GM23338 (cell line): Measurements from ENCODE around the gene TAB3. TPM values are rescaled to one million over a fixed set of nuclear protein-coding genes. Genes with fewer than 3 reads are reported as not detected.

ENCODE experiments used
- ATAC-seq: fragments of 200-7000 bp; cut with Tn5 transposase; 3 replicates; pipeline ENCODE4 v1.9.1; 2020
- DNase-seq: peaks from one replicate; pipeline ENCODE4 v3.0.0-alpha.2; 2015; ENCODE audit warnings: low spot score
- H2AFZ ChIP-seq: fragments of 200-600 bp; sonication (generic); 2 replicates; pipeline ENCODE4 v1.8.0; 2016; ENCODE audit warnings: antibody characterized with exemption, mild to moderate bottlenecking, moderate library complexity
- H3F3A ChIP-seq: fragments of 200-600 bp; sonication (generic); replicated peaks from 2 replicates; pipeline ENCODE4 v1.8.0; 2017; ENCODE audit warnings: antibody characterized with exemption, mixed run types, low read depth
- H3K27ac ChIP-seq: fragments of 200-600 bp; sonication (generic); 2 replicates; pipeline ENCODE4 v1.6.1; 2016; ENCODE audit warnings: low read depth
- H3K27me3 ChIP-seq: fragments of 200-600 bp; sonication (generic); 2 replicates; pipeline ENCODE4 v1.8.0; 2016; ENCODE audit warnings: mild to moderate bottlenecking, mixed run types, moderate library complexity; ENCODE audit not compliant: insufficient read depth
- H3K36me3 ChIP-seq: fragments of 200-600 bp; sonication (generic); 2 replicates; pipeline ENCODE4 v1.8.0; 2016; ENCODE audit warnings: mild to moderate bottlenecking; ENCODE audit not compliant: insufficient read depth
- H3K4me1 ChIP-seq: fragments of 200-600 bp; sonication (generic); 2 replicates; pipeline ENCODE4 v1.8.0; 2016; ENCODE audit warnings: mild to moderate bottlenecking, moderate library complexity; ENCODE audit not compliant: insufficient read depth
- H3K4me2 ChIP-seq: fragments of 200-600 bp; sonication (generic); 2 replicates; pipeline ENCODE4 v1.7.1; 2017; ENCODE audit warnings: mixed run types
- H3K4me3 ChIP-seq: fragments of 200-600 bp; sonication (generic); 2 replicates; pipeline ENCODE4 v1.6.1; 2016; ENCODE audit warnings: mixed run types
- H3K79me2 ChIP-seq: fragments of 200-600 bp; sonication (generic); replicated peaks from 2 replicates; pipeline ENCODE4 v1.8.0; 2017; ENCODE audit warnings: mild to moderate bottlenecking; ENCODE audit not compliant: insufficient read depth
- H3K9me2 ChIP-seq: fragments of 200-600 bp; sonication (generic); 2 replicates; pipeline ENCODE4 v1.8.0; 2017; ENCODE audit not compliant: insufficient read depth
- H4K20me1 ChIP-seq: fragments of 200-600 bp; sonication (generic); replicated peaks from 2 replicates; pipeline ENCODE4 v1.8.0; 2017; ENCODE audit warnings: mild to moderate bottlenecking; ENCODE audit not compliant: insufficient read depth
- H3K27ac Mint-ChIP-seq: 2 replicates; pipeline ENCODE4 v1.8.0; 2020; ENCODE audit warnings: inconsistent platforms, mild to moderate bottlenecking, moderate library complexity, mixed read lengths
- H3K27me3 Mint-ChIP-seq: 3 replicates; pipeline ENCODE4 v1.8.0; 2022; ENCODE audit warnings: low read depth, mild to moderate bottlenecking, moderate library complexity, mixed read lengths, inconsistent platforms; ENCODE audit not compliant: insufficient read depth, poor library complexity
- H3K36me3 Mint-ChIP-seq: 3 replicates; pipeline ENCODE4 v1.8.0; 2021; ENCODE audit warnings: low read depth, mild to moderate bottlenecking, inconsistent platforms, moderate library complexity, mixed read lengths
- H3K4me1 Mint-ChIP-seq: 3 replicates; pipeline ENCODE4 v1.8.0; 2020; ENCODE audit warnings: mild to moderate bottlenecking, inconsistent platforms, mixed read lengths
- H3K4me3 Mint-ChIP-seq: 3 replicates; pipeline ENCODE4 v1.8.0; 2021; ENCODE audit warnings: moderate library complexity, mild to moderate bottlenecking, inconsistent platforms, mixed read lengths
- H3K9me3 Mint-ChIP-seq: 3 replicates; pipeline ENCODE4 v1.8.0; 2020; ENCODE audit warnings: moderate library complexity, mild to moderate bottlenecking, inconsistent platforms, mixed read lengths
- EZH2 ChIP-seq: fragments of 200-600 bp; sonication (generic); IDR thresholded peaks from one replicate; pipeline ENCODE4 v1.8.0; 2017; ENCODE audit warnings: antibody characterized with exemption, mild to moderate bottlenecking, low read depth; ENCODE audit not compliant: unreplicated experiment
- STAT1 ChIP-seq: IDR thresholded peaks from one replicate; pipeline ENCODE4 v1.6.1; 2016; ENCODE audit warnings: antibody characterized with exemption; ENCODE audit not compliant: unreplicated experiment
- ZNF331 ChIP-seq: fragments of 250-450 bp; sonication (Bioruptor Pico); IDR thresholded peaks from 2 replicates; pipeline ENCODE4 v1.5.0; 2020; ENCODE audit warnings: low read depth, mild to moderate bottlenecking, moderate library complexity
- polyA plus RNA-seq: library from polyadenylated mRNA; unstranded; fragments of >200 nt; fragmentation: Nextera tagmentation; extraction: Ambion mirVana; gene quantifications from 2 replicates; pipeline ENCODE4 v1.2.1, GENCODE V29; 2016
- total RNA-seq: library from RNA; depleted of rRNA; stranded (reverse); fragments of >200 nt; shearing (Covaris generic); gene quantifications from 2 replicates; pipeline ENCODE4 v1.2.3, GENCODE V29; 2014
- TF ChIP-seq, protein P1 (sequence below), 2 experiments: fragments of 200-600 bp in 1 of 2; sonication (generic) in 1 of 2; conservative IDR thresholded peaks; 2 replicates each; pipeline versions ENCODE4 v1.5.1 to v1.6.1; 2016 to 2017; ENCODE audit warnings: antibody characterized with exemption in 2 of 2, low read depth in 2 of 2, mild to moderate bottlenecking in 2 of 2, moderate library complexity in 1 of 2
- TF ChIP-seq, protein P2 (sequence below): fragments of 250-450 bp; sonication (Bioruptor Pico); IDR thresholded peaks from 2 replicates; pipeline ENCODE4 v1.5.0; 2020; ENCODE audit warnings: mild to moderate bottlenecking, moderate library complexity

The TAB3 gene
- total and polyA plus RNA-seq, 2 experiments from 2014 or later = 4.4 to 21.7 TPM

DNA sequence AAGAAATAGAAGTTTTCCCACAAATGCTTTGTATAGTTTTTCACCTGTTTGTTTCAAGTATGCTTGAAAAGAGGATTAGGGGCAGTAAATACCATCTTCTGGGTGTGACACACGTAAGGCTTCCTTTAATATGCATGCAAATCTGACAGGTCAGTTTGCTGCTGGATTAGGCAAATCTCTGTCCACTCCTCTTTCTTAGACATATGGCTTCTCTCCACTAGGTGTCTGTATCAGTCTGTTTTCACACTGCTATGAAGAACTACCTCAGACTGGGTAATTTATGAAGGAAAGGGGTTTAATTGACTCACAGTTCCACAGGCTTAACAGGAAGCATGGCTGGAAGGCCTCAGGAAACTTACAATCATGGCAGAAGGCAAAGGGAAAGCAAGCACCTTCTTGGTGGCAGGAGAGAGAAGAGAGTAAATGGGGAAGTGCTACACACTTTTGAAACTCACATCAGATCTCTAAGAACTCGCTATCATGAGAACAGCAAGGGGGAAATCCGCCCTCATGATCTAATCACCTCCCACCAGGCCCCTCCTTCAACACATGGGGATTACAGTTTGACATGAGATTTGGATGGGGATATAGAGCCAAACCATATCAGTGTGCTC is 66.9 kb downstream of the TAB3 start:
- Mint-ChIP-seq H3K27me3 (peaks cover 5% of the 10 kb centered on the region), H3K27ac (0 out of 2 replicates have a peak overlapping the region, but pooled peaks have one; percentile 34), H3K4me1 (peaks cover 10% of the 10 kb centered on the region; the same call in 2 of the 3 replicates), H3K36me3 (no peaks in the 10 kb centered on the region), H3K9me3 (no peaks in the 10 kb centered on the region), H3K4me3 (no peak overlapping the region)
- peak; percentile 15 for DNase-seq
- peak; percentile 58 for ATAC-seq
- no peaks in the 10 kb centered on the region for H3K4me1 ChIP-seq
- H3K27me3 ChIP-seq = no peaks in the 10 kb centered on the region
- H3K9me2 ChIP-seq = no peaks in the 10 kb centered on the region
- no peaks in the 10 kb centered on the region for H3F3A ChIP-seq
- no peaks in the 10 kb centered on the region for H3K79me2 ChIP-seq
- H3K4me3 ChIP-seq = no peak overlapping the region
- H3K4me2 ChIP-seq = no peak overlapping the region
- H3K36me3 ChIP-seq = no peaks in the 10 kb centered on the region
- H2AFZ ChIP-seq = no peak overlapping the region
- H4K20me1 ChIP-seq = no peaks in the 10 kb centered on the region
- no peak overlapping the region for H3K27ac ChIP-seq
- no peak for TF ChIP-seq EZH2
- TF ChIP-seq, protein P1, sequence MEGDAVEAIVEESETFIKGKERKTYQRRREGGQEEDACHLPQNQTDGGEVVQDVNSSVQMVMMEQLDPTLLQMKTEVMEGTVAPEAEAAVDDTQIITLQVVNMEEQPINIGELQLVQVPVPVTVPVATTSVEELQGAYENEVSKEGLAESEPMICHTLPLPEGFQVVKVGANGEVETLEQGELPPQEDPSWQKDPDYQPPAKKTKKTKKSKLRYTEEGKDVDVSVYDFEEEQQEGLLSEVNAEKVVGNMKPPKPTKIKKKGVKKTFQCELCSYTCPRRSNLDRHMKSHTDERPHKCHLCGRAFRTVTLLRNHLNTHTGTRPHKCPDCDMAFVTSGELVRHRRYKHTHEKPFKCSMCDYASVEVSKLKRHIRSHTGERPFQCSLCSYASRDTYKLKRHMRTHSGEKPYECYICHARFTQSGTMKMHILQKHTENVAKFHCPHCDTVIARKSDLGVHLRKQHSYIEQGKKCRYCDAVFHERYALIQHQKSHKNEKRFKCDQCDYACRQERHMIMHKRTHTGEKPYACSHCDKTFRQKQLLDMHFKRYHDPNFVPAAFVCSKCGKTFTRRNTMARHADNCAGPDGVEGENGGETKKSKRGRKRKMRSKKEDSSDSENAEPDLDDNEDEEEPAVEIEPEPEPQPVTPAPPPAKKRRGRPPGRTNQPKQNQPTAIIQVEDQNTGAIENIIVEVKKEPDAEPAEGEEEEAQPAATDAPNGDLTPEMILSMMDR (conservative IDR thresholded peaks at IDR 0.05; ENCODE audit: low read depth in 2 of 2) = peak; percentile 43 to 49

DNA sequence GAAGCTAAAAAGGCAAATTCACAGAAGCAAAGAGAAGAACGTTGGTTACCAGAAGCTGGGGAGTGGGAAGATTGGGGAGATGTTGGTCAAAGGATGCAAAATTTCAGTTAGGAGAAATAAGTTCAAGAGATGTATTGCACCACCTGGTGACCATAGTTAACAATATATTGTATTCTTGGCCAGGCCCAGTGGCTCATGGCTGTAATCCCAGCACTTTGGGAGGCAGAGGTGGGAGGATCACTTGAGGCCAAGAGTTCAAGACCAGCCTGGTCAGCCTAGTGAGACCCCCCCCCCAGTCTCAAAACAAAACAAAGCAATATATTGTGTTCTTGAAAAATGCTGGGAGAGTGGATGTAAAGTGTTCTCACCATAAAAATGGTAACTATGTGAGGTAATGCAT is 67.9 kb downstream of the TAB3 start:
- H3K36me3 ChIP-seq = no peaks in the 10 kb centered on the region
- H3K4me2 ChIP-seq = no peak overlapping the region
- H3K9me3 Mint-ChIP-seq = no peaks in the 10 kb centered on the region
- peaks cover 5% of the 10 kb centered on the region for H3K27me3 Mint-ChIP-seq
- ATAC-seq (no peak), DNase-seq (peak; percentile 1)
- peaks cover 10% of the 10 kb centered on the region; the same call in 2 of the 3 replicates for H3K4me1 Mint-ChIP-seq
- H3K27ac ChIP-seq = no peak overlapping the region
- H3K4me3 ChIP-seq = no peak overlapping the region
- no peaks in the 10 kb centered on the region for H4K20me1 ChIP-seq
- no peaks in the 10 kb centered on the region for H3F3A ChIP-seq
- H3K36me3 Mint-ChIP-seq = no peaks in the 10 kb centered on the region
- H2AFZ ChIP-seq = no peak overlapping the region
- no peaks in the 10 kb centered on the region for H3K27me3 ChIP-seq
- no peak overlapping the region for H3K4me3 Mint-ChIP-seq
- H3K27ac Mint-ChIP-seq = no peak overlapping the region
- no peaks in the 10 kb centered on the region for H3K9me2 ChIP-seq
- TF ChIP-seq EZH2 (no peak), STAT1 (no peak), ZNF331 (CRISPR knock-in tag) (no peak)
- TF ChIP-seq, protein P2, sequence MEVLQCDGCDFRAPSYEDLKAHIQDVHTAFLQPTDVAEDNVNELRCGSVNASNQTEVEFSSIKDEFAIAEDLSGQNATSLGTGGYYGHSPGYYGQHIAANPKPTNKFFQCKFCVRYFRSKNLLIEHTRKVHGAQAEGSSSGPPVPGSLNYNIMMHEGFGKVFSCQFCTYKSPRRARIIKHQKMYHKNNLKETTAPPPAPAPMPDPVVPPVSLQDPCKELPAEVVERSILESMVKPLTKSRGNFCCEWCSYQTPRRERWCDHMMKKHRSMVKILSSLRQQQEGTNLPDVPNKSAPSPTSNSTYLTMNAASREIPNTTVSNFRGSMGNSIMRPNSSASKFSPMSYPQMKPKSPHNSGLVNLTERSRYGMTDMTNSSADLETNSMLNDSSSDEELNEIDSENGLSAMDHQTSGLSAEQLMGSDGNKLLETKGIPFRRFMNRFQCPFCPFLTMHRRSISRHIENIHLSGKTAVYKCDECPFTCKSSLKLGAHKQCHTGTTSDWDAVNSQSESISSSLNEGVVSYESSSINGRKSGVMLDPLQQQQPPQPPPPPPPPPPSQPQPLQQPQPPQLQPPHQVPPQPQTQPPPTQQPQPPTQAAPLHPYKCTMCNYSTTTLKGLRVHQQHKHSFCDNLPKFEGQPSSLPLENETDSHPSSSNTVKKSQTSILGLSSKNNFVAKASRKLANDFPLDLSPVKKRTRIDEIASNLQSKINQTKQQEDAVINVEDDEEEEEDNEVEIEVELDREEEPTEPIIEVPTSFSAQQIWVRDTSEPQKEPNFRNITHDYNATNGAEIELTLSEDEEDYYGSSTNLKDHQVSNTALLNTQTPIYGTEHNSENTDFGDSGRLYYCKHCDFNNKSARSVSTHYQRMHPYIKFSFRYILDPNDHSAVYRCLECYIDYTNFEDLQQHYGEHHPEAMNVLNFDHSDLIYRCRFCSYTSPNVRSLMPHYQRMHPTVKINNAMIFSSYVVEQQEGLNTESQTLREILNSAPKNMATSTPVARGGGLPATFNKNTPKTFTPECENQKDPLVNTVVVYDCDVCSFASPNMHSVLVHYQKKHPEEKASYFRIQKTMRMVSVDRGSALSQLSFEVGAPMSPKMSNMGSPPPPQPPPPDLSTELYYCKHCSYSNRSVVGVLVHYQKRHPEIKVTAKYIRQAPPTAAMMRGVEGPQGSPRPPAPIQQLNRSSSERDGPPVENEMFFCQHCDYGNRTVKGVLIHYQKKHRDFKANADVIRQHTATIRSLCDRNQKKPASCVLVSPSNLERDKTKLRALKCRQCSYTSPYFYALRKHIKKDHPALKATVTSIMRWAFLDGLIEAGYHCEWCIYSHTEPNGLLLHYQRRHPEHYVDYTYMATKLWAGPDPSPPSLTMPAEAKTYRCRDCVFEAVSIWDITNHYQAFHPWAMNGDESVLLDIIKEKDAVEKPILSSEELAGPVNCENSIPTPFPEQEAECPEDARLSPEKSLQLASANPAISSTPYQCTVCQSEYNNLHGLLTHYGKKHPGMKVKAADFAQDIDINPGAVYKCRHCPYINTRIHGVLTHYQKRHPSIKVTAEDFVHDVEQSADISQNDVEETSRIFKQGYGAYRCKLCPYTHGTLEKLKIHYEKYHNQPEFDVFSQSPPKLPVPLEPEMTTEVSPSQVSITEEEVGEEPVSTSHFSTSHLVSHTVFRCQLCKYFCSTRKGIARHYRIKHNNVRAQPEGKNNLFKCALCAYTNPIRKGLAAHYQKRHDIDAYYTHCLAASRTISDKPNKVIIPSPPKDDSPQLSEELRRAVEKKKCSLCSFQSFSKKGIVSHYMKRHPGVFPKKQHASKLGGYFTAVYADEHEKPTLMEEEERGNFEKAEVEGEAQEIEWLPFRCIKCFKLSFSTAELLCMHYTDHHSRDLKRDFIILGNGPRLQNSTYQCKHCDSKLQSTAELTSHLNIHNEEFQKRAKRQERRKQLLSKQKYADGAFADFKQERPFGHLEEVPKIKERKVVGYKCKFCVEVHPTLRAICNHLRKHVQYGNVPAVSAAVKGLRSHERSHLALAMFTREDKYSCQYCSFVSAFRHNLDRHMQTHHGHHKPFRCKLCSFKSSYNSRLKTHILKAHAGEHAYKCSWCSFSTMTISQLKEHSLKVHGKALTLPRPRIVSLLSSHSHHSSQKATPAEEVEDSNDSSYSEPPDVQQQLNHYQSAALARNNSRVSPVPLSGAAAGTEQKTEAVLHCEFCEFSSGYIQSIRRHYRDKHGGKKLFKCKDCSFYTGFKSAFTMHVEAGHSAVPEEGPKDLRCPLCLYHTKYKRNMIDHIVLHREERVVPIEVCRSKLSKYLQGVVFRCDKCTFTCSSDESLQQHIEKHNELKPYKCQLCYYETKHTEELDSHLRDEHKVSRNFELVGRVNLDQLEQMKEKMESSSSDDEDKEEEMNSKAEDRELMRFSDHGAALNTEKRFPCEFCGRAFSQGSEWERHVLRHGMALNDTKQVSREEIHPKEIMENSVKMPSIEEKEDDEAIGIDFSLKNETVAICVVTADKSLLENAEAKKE (CRISPR knock-in tag) = no peak
- H3K4me1 ChIP-seq = no peaks in the 10 kb centered on the region
- no peaks in the 10 kb centered on the region for H3K79me2 ChIP-seq
